ENCODE measurements around the gene ATP2A3. TPM values are rescaled to one million over a fixed set of nuclear protein-coding genes. Genes with fewer than 3 reads are reported as not detected.

Gene ATP2A3
- total and polyA plus RNA-seq, 2 donors (not counting 1 experiment from before 2014, with no cell fraction given): 697 to 817 TPM

DNA sequence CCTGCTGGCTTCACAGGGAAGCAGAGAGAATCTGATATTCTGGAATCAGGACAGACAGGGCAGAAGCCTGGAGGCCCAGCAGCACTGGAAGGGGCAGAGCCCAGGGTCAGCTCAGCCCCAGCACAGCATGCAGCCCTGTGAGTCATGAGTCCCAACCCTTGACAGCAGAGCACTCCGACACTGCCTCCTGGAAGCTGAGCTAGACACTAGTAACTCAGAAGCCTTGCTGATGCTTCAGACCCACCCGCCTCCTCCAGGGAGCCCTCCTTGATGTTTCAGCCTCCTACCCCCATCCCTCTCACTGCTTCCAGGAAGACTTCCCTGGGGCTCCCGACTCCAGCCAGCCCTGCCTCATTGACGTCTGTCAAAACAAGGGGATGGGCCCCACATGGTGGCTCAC, 78.3 kb downstream of the ATP2A3 start:
- no peak for TF ChIP-seq EZH2 (IDR thresholded peaks at IDR 0.05; ENCODE audit: borderline replicate concordance, insufficient read depth, low read depth, low read length, poor library complexity, severe bottlenecking)
- TF ChIP-seq, protein P1, sequence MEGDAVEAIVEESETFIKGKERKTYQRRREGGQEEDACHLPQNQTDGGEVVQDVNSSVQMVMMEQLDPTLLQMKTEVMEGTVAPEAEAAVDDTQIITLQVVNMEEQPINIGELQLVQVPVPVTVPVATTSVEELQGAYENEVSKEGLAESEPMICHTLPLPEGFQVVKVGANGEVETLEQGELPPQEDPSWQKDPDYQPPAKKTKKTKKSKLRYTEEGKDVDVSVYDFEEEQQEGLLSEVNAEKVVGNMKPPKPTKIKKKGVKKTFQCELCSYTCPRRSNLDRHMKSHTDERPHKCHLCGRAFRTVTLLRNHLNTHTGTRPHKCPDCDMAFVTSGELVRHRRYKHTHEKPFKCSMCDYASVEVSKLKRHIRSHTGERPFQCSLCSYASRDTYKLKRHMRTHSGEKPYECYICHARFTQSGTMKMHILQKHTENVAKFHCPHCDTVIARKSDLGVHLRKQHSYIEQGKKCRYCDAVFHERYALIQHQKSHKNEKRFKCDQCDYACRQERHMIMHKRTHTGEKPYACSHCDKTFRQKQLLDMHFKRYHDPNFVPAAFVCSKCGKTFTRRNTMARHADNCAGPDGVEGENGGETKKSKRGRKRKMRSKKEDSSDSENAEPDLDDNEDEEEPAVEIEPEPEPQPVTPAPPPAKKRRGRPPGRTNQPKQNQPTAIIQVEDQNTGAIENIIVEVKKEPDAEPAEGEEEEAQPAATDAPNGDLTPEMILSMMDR (IDR thresholded peaks at IDR 0.05): no peak
- peaks cover 28% of the 10 kb centered on the region for H3K4me1 Mint-ChIP-seq
- WGBS (ENCODE audit: insufficient coverage): 93% methylated on average over 4 of the region's 4 CpGs
- intact Hi-C loops (cut with micrococcal nuclease): no loop called here
- no peak for ATAC-seq (ENCODE audit: low read depth)
- Histone ChIP-seq H2AFZ (ENCODE audit: insufficient read depth, low read depth, low read length, poor library complexity, severe bottlenecking) (no peak overlapping the region), H3K9me3 (ENCODE audit: control extremely low read depth in 1 of 3, control insufficient read depth in 2 of 3, insufficient read depth in 1 of 3, low read length in 2 of 3) (no peaks in the 10 kb centered on the region), H3K27ac (ENCODE audit: low read length in 2 of 2) (no peak overlapping the region), H3K9ac (ENCODE audit: low read length) (no peak overlapping the region), H4K20me1 (ENCODE audit: control insufficient read depth, insufficient read depth, low read length, poor library complexity, severe bottlenecking) (no peaks in the 10 kb centered on the region), H3K4me1 (ENCODE audit: control insufficient read depth in 2 of 2, insufficient read depth in 2 of 2, low read length in 2 of 2) (peaks cover 20 to 34% of the 10 kb centered on the region in 2 donors), H3K4me2 (replicated peaks; ENCODE audit: low read depth, low read length, poor library complexity, severe bottlenecking) (no peak overlapping the region), H3K4me3 (ENCODE audit: control extremely low read depth in 1 of 5, extremely low read depth in 1 of 5, insufficient read depth in 1 of 5, low read depth in 2 of 5, low read length in 4 of 5) (no peak overlapping the region), H3K27me3 (replicated peaks in 1 of 4; ENCODE audit: control extremely low read depth in 1 of 4, control insufficient read depth in 3 of 4, insufficient read depth in 4 of 4, low read length in 3 of 4) (no peaks in the 10 kb centered on the region), H3K79me2 (ENCODE audit: control insufficient read depth, insufficient read depth, low read length) (peaks cover 12% of the 10 kb centered on the region), H3K36me3 (replicated peaks in 1 of 2; ENCODE audit: control extremely low read depth in 1 of 2, control insufficient read depth in 1 of 2, extremely low read depth in 1 of 2, insufficient read depth in 2 of 2, low read length in 1 of 2) (peaks cover 0 to 14% of the 10 kb centered on the region in 2 experiments)
- ChIA-PET POLR2A (no interaction called here), CTCF (no interaction called here)
- no peak overlapping the region for H3K4me3 Mint-ChIP-seq
- no peaks in the 10 kb centered on the region for H3K9me3 Mint-ChIP-seq (ENCODE audit: insufficient read depth)
- no peak overlapping the region for H3K27ac Mint-ChIP-seq
- no peaks in the 10 kb centered on the region for H3K27me3 Mint-ChIP-seq
- DNase-seq: no peak

DNA sequence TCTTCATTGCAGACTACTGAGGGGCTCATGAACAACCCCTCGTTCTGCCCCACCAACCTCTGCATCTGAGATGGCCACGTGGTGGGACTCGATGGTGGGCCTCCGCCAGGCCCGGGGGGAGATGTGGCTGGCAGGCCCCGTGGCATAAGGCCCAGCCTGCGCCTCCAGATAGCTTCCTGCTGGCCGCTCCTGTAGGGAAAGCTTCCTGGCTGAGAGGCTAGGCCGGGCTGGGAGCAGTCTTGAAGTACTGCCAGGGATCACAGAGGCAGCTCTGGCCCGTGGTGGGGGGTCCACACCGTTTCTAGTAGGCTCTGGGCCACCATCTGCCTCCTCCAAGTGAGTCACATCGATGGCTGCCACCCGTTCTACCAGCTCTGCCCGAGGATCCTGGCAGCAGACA, 79.0 kb downstream of the ATP2A3 start:
- Histone ChIP-seq H3K27ac (ENCODE audit: low read length in 2 of 2) (no peak overlapping the region), H4K20me1 (ENCODE audit: control insufficient read depth, insufficient read depth, low read length, poor library complexity, severe bottlenecking) (no peaks in the 10 kb centered on the region), H3K27me3 (replicated peaks in 1 of 4; ENCODE audit: control extremely low read depth in 1 of 4, control insufficient read depth in 3 of 4, insufficient read depth in 4 of 4, low read length in 3 of 4) (no peaks in the 10 kb centered on the region), H3K36me3 (replicated peaks in 1 of 2; ENCODE audit: control extremely low read depth in 1 of 2, control insufficient read depth in 1 of 2, extremely low read depth in 1 of 2, insufficient read depth in 2 of 2, low read length in 1 of 2) (peaks cover 0 to 14% of the 10 kb centered on the region in 2 experiments), H2AFZ (ENCODE audit: insufficient read depth, low read depth, low read length, poor library complexity, severe bottlenecking) (no peak overlapping the region), H3K9me3 (ENCODE audit: control extremely low read depth in 1 of 3, control insufficient read depth in 2 of 3, insufficient read depth in 1 of 3, low read length in 2 of 3) (no peaks in the 10 kb centered on the region), H3K79me2 (ENCODE audit: control insufficient read depth, insufficient read depth, low read length) (peaks cover 9% of the 10 kb centered on the region), H3K4me2 (replicated peaks; ENCODE audit: low read depth, low read length, poor library complexity, severe bottlenecking) (no peak overlapping the region), H3K9ac (ENCODE audit: low read length) (no peak overlapping the region), H3K4me3 (ENCODE audit: control extremely low read depth in 1 of 5, extremely low read depth in 1 of 5, insufficient read depth in 1 of 5, low read depth in 2 of 5, low read length in 4 of 5) (no peak overlapping the region), H3K4me1 (ENCODE audit: control insufficient read depth in 2 of 2, insufficient read depth in 2 of 2, low read length in 2 of 2) (peaks cover 20 to 29% of the 10 kb centered on the region in 2 donors)
- Mint-ChIP-seq H3K9me3 (ENCODE audit: insufficient read depth) (no peaks in the 10 kb centered on the region), H3K27ac (no peak overlapping the region), H3K4me3 (no peak overlapping the region), H3K27me3 (no peaks in the 10 kb centered on the region), H3K4me1 (peaks cover 23% of the 10 kb centered on the region)
- TF ChIP-seq, protein P1 (IDR thresholded peaks at IDR 0.05): no peak
- no peak for TF ChIP-seq EZH2 (IDR thresholded peaks at IDR 0.05; ENCODE audit: borderline replicate concordance, insufficient read depth, low read depth, low read length, poor library complexity, severe bottlenecking)
- WGBS (ENCODE audit: insufficient coverage): 95% methylated on average over 14 of the region's 14 CpGs
- ChIA-PET POLR2A (no interaction called here), CTCF (interaction anchor here (0.7 kb wide), 1 partner anchor 29 kb away, joined by 3 read pairs; no protein-coding TSS in a partner anchor)
- DNase-seq (no peak), ATAC-seq (ENCODE audit: low read depth) (no peak)
- intact Hi-C loops (cut with micrococcal nuclease): no loop called here
